ENCODE results near the gene ZHX3. TPM values are rescaled to one million over a fixed set of nuclear protein-coding genes. Genes with fewer than 3 reads are reported as not detected.

ZHX3 gene
- total RNA-seq, 1 donor from 2014 or later: 13.4 TPM

DNA sequence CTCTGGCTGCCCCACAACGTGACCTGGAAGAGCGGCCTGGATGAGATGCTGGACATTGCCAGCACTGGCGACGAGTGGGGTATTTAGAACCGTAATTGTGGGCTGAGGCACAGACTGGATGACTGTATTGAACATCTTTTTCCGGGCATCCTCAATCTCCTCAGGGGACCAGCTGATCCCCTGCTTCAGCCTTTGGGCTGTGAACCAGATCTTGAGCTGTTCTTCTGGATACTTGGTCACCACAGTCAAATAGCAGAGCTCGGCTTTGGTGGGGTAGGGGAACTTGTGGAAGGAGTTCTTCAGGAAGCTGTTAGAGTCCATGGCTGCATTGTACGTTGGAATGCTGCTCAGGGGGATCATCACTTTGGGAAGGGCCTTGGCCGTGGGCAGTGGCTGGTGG lies 113.9 kb downstream of the ZHX3 start:
- DNase-seq (ENCODE audit: low read depth): no peak
- TF ChIP-seq, protein P1, sequence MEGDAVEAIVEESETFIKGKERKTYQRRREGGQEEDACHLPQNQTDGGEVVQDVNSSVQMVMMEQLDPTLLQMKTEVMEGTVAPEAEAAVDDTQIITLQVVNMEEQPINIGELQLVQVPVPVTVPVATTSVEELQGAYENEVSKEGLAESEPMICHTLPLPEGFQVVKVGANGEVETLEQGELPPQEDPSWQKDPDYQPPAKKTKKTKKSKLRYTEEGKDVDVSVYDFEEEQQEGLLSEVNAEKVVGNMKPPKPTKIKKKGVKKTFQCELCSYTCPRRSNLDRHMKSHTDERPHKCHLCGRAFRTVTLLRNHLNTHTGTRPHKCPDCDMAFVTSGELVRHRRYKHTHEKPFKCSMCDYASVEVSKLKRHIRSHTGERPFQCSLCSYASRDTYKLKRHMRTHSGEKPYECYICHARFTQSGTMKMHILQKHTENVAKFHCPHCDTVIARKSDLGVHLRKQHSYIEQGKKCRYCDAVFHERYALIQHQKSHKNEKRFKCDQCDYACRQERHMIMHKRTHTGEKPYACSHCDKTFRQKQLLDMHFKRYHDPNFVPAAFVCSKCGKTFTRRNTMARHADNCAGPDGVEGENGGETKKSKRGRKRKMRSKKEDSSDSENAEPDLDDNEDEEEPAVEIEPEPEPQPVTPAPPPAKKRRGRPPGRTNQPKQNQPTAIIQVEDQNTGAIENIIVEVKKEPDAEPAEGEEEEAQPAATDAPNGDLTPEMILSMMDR (conservative IDR thresholded peaks at IDR 0.05; ENCODE audit: low read depth, low read length): no peak
- H3K4me3 ChIP-seq (ENCODE audit: low read depth, low read length): no peak overlapping the region

DNA sequence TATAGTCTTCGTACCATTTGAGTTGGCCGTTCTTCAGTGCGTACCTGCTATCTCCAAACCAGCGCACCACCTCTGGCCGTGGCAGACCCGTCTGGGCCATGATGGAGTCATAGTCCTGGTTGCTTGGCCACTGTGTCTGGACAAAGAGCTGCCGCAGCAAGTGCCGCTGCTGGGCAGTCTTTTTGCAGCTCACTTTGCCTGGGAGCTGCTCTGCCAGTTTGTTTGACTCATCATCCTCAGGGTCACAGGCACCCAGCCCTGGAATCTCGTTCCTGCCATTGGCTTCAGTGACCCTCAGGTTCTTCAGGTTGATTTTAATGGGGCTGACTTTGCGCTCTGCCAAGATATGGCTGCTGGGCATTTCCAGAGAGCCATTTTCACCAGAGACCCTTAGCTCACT lies 115.1 kb downstream of the ZHX3 start:
- TF ChIP-seq, protein P1 (conservative IDR thresholded peaks at IDR 0.05; ENCODE audit: low read depth, low read length): no peak
- H3K4me3 ChIP-seq (ENCODE audit: low read depth, low read length): no peak overlapping the region
- DNase-seq (ENCODE audit: low read depth): no peak

DNA sequence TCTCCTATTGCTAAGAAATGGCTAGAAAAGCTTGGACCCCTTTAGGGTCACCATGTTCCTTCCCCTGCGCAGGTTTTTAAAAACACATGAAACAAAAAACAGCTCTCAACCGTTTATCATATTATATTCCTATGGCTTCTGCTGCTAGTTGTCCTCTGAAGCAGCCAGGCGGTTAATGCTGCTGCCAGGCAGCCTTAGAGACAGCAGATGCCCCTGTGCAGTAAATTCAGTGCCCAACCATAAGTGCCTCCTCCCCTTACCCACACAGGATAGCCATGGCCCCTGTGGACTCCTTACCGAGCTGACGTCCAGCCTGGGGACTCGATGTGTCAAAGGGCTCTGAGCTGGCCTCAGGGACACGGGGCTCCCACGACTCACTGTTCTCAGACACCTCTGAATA lies 115.8 kb downstream of the ZHX3 start:
- DNase-seq (ENCODE audit: low read depth): no peak
- H3K4me3 ChIP-seq (ENCODE audit: low read depth, low read length): no peak overlapping the region
- TF ChIP-seq, protein P1 (conservative IDR thresholded peaks at IDR 0.05; ENCODE audit: low read depth, low read length): no peak

DNA sequence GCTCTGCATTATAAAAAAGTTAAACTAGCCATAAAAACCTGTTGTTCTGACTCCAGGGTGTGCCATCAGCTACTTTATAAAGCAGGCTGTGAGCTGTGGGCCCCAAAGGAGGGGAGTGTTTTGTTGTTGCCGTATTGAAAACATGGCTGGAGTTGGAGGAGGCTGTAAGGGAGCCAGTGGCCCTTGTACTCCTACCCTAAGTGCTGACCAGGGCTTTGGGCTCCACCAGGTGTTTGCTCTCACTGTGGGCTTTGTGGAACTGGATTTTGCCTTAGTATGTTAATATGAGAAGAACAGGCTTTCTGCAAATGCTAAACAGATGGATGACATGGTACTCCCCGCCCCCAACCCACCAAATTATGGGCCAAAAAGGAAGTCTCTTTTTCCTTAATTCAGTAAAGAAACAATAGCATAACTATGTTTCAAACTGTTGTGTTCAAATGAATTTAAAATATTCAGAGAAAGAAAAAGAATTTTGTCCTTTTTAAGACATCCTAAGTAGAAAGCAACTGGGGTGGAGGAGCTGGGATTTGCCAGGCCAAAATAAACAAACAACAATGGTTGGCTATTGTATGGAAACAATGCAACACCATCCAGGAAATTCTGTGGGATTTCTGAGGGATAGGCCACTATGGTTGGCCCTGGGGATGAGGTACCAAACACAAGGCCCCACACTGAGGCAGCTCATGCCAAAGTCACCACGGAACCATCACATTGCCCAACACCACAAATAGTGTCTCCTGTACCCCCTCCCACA lies 116.9 kb downstream of the ZHX3 start:
- TF ChIP-seq, protein P1 (conservative IDR thresholded peaks at IDR 0.05; ENCODE audit: low read depth, low read length): no peak
- no peak for DNase-seq (ENCODE audit: low read depth)
- H3K4me3 ChIP-seq (ENCODE audit: low read depth, low read length): no peak overlapping the region

DNA sequence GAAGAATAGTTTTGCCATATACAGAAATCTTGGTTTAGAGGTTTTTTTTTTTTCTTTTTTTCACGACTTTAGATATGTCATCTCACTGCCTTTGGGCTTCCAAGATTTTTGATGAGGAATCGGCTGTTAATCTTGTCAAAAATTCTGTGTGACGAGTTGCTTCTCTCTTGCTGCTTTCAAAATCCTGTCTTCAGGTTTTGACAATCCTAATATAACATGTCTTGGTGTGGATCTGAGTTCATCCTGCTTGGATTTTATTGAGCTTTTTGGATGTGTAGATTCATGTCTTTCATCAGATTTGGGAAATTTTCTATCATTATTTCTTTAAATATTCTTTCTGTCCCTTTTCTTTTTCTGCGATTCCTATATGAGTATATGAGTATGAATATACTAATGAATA lies 119.1 kb downstream of the ZHX3 start:
- H3K4me3 ChIP-seq (ENCODE audit: low read depth, low read length): no peak overlapping the region
- TF ChIP-seq, protein P1 (conservative IDR thresholded peaks at IDR 0.05; ENCODE audit: low read depth, low read length): no peak
- no peak for DNase-seq (ENCODE audit: low read depth)

DNA sequence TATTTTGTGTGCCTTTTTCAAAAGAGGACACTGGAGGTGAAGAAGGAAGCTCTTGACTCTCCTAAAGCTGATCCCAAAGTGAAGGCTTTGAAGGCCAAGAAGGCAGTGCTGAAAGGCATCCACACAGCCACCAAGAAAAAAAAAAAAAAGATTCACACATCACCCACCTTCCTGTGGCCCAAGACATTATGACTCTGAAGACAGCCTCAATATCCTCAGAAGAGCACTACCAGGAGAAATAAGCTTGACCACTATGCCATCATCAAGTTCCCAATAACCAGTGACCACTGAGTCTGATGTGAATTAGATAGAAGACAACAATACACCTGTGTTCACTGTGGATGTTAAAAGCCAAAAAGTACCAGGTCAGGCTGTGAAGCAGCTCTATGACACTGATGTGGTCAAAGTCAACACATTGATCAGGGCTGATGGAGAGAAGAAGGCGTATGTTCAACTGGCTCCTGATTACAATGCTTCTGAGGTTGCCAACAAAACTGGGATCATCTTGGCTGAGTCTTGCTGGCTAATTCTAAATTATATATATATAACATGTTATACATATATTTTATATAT lies 120.8 kb downstream of the ZHX3 start:
- TF ChIP-seq, protein P1 (conservative IDR thresholded peaks at IDR 0.05; ENCODE audit: low read depth, low read length): no peak
- no peak overlapping the region for H3K4me3 ChIP-seq (ENCODE audit: low read depth, low read length)
- DNase-seq (ENCODE audit: low read depth): no peak

DNA sequence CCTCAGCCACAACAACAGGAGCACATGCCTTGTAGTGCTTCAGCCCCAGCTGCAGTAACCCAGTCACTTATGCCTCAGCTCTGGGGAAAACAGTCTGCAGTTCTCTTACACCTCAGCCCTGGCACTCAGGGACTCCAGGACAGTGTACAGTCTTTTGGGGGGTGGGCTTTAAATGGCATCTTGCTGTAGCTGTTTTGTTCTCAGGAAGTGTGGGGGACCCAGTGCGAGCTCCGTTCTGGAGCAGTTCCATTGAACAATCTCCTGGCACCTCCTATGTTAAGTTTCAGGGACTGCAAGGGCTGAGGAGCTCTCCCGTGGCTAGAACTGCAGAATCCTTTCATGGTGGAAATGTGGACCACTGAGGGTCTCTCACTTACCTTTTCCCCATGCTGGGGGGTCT lies 125.0 kb downstream of the ZHX3 start:
- no peak for DNase-seq (ENCODE audit: low read depth)
- TF ChIP-seq, protein P1 (conservative IDR thresholded peaks at IDR 0.05; ENCODE audit: low read depth, low read length): no peak
- H3K4me3 ChIP-seq (ENCODE audit: low read depth, low read length): no peak overlapping the region
